ENCODE measurements around the gene TMEM144. TPM values are rescaled to one million over a fixed set of nuclear protein-coding genes. Genes with fewer than 3 reads are reported as not detected.

TMEM144 gene
- polyA plus RNA-seq (ENCODE audit: insufficient read length) = 3.3 TPM

- DNase-seq = peak; percentile 79
These were observed at the start of gene TMEM144 for GRCh38 chr4:158209825-158210807. TMEM144 (plus strand) TSS chr4:158210486; CDS start chr4:158212668, 2,182 bp downstream.

GRCh38 chr4:158161551-158162354 lies 48.5 kb upstream of the TMEM144 start:
- no peak for DNase-seq

GRCh38 chr4:158162631-158163030 lies 47.7 kb upstream of the TMEM144 start:
- no peak for DNase-seq

- no peak for DNase-seq
These were observed 46.1 kb upstream of the TMEM144 start for GRCh38 chr4:158163941-158164767.

DNA sequence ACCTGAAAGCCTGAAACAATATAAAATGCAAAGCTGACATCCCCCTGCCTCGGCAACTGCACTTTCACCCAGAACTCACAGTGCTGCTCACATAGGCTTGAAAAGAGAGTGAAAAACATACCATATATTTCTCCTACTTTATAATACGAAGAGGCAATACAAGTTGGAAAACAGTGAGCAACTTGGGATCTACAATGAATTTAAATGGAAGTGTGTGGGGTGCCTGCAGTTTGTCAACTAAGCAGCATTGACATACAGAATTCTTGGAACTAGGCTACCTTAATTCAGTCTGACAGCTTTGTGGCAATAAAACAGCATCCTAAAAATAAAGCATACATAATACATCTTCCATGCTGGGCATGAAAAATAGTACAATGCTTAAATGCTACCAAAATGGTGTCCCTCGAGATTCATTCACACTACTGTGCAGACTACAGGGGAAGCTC lies 45.5 kb upstream of the TMEM144 start:
- DNase-seq = no peak

DNA sequence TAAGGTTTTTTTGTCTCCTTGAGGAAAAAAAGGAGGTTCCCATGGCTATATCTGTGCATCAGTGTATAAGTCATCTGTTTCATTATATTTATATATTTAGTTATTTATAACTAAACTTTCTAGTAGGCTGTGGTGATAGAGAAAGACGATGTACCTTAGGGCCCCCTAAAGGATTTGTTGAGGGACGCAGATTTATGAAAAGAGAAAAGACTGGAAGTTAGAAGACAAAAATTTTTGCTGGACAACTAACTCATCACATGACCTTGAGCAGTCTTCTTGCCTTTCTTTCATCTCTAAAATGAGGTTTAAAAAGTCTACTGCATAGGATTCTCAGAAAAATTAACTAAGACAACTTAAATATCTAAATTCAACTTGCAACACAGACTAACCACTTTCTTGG lies 43.6 kb upstream of the TMEM144 start:
- no peak for DNase-seq

GRCh38 chr4:158168606-158169005 lies 41.7 kb upstream of the TMEM144 start:
- DNase-seq = no peak

GRCh38 chr4:158169506-158169905 lies 40.8 kb upstream of the TMEM144 start:
- no peak for DNase-seq

DNA sequence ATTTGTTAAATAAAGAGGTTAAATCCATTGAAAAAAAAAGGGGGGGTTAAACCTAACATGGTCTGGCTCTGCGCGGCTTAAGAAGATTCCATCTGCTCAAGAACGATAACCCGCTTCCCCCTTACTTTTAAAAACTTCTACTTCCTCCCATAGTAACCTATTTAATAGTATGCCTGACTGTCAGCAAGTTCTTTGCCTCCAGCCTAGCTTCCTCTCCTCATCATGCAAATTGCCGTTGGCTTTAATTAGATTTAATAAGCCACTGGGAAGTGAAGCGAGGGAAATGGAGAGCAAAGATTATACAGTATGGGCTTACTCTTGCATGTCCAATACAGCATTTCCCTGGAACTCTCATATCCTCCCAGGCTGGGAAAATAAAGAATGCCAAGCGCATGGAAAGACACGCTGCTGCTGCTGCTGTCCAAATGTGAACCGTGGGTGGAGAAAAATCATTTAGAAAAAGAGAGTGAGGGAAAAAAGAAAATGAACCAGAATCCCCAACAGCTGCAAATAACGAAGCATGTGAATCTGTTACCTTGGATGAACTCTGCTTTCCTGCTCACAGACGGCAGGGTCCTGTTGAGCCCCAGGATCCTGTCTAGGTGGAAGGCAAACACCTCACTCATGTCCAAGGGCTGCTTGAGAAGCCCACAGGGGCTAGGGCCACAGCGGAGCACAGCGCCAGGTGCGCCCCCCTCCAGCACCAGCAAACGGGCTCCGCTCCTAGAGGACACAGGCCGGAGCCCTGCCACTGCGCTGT lies 40.2 kb upstream of the TMEM144 start:
- peak; percentile 81 for DNase-seq

DNA sequence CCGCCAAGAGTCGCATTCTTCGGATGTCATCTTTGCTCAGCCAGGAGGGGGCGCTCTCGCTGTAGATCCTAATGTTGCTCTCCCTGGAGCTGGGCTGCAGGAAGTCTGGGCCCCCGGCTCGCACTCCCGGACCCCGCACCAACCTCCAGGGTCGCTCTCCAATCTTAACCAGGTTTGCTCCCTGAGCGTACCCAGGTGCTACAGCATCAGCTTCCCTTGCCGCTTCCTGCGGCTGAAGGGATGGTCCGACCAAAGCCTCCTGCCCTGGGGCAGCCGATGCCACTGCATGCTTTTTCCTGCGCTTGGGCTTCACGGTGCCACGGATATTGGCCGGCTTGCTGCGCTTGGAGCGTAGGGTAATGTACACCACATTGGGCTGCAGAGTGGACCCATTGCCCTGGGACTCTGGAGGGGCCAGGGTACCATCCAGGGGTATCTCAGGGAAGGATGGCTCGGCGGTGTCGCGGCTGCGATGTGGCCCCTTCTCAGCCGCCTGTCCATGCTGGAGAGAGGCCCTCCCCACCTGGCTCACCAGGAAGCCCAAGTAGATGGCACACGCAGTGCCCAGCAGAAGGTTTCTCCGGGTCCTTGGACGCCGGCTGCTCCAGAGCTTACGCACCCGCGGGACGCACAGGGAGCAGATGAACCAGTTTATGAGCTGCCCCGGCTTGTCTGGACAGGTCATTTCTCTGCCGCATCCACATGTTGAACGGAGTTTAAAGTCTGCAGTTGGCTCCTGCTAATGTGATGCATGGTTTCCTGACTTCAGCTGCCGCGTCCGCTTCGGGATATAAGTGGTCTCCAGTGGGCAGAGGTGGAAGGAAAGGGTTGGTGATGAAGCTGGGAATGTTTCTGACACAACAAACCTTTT lies 39.4 kb upstream of the TMEM144 start:
- no peak for DNase-seq

DNA sequence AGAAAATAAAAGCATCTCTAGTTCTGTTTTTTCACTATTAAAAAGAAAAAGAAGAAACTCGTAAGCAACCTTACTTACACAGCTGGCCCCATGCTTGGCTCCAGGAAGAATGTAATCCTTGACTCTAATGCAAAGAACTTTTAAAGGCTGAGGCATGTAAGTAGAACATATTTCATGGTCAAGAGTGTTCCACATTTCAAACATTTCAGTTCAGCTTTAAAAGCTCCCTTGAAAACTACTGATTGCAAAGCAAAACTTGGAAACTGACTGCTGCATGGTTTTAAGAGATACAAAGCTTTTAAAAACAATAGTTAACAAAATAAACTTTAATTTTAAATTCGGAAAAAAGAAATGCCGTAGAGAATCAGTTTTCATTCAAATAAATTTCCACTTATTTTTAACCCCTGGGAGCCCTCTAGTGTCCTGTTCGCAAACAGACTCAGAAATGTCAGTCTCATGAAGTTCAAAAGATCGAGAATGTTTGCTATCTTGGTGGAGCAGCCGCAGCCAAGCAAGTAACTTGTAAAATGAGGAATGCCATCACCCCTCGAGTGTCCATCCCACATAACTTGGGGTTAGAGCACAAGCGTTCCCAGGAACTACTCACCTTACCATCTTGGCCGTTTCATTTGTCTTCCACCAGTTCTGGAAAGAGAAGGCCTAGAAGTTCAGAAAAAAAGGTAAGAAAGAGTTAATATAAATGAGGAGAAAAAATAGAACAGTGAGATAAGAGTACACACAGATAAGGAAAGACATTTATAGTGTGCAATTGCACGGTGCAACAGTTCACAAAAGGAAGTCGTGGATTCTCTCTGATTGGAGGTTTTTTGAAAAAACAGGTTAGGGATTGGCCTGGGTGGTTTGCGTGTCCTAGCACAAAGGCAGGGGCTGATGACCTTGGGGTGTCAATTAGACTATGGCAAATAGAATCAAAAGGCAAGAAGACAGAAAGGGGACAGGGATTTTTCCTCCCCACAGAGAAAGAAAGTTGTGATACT lies 37.7 kb upstream of the TMEM144 start, which contains the start of gene GASK1B:
GASK1B (minus strand) TSS at position 765 of the 998 bp plus-strand sequence. CDS start 1,650 bp downstream, outside the sequence.
- DNase-seq = no peak

DNA sequence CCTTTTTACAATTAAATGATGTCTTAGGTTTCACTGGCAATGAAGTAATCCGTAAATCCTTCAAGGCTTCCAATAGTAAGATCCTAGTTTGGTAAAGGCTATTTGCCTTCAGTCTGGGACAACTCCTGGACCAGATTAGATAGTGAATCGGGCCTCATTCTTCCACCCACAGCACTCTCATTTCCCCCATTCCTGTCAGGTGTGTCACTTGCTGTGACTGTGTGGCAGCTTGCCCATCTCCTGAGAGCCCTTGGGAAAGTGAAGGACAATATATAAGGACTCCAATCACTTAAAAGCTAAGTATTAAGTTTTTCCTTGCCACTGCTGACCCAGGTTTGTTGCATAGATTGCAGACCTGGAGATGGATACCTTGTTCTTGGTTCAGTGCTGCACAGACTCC lies 34.2 kb upstream of the TMEM144 start:
- DNase-seq = no peak

DNA sequence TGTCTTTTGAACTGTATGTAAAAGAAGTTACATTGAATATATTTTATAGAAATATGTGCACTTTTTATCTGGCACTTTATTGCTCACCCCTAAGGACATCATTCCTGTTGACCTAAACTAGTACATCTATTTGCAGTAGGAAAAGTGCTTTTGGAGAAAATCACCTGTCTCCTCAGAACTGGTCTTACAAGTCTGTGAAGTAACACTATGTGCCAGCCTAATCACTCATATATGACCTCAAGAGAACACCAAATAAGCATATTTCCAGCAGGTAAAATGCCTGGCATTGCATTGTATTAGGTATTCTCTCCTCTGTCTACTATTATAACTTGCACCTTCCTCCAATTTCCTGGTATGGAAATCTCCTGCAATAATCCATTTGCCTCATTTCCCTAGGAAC lies 33.5 kb upstream of the TMEM144 start:
- no peak for DNase-seq

GRCh38 chr4:158179465-158179864 lies 30.8 kb upstream of the TMEM144 start:
- DNase-seq = no peak

- DNase-seq = no peak
These were observed 28.4 kb upstream of the TMEM144 start for GRCh38 chr4:158181906-158182305.

DNA sequence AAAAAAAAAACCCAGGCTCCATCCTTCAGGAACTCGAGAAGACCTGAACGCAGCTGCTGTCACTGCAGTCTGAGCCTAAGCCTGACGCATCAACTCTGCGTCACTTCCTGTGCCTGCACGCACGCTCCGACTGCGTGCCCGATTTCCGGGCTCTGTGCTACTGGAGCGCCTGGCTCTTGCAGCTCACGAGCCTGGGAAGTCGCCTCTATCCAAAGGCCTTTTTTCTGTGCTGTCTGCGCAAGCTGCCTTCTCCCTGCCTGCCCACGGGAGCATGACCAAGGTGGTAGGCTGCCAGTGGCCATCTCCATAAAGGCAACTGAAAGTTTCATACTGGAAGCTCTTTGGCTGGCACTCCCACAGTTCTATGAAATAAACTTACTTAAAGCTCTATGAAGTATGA lies 27.6 kb upstream of the TMEM144 start:
- no peak for DNase-seq

DNA sequence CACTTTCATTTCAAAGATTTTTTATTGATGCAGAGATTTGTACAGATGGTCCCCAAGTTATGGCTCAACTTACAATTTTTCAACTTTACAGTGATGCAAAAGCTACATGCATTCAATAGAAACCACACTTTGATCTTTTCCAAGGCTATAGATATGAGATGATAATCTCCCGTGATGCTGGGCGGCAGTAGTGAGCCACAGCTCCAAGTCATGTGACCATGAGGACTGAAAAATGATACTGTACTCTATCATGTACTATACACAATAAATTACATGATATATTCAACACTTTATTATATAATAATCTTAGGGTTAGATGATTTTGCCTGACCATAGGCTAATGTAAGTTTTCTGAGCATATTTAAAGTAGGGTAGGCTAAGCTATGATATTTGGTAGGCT lies 23.5 kb upstream of the TMEM144 start:
- no peak for DNase-seq

DNA sequence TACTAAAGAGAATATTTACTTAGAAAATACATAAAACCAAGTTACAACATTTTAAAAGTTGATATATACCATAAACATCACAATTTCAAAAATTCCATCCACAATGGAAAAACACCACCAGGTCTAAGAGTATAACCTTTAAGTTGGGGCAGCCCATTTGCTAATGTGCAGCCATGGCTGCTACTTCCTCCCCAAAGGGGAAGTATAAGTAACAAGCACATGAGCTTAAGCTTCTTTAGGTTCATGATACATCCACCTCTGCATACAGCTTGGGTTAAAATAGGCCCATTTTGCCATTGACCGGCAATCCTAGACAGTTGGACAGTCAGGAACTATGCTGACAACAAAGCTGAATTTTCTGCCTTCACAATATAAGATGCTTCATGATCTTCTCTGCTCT lies 20.9 kb upstream of the TMEM144 start:
- no peak for DNase-seq

- no peak for DNase-seq
These were observed 19.6 kb upstream of the TMEM144 start for GRCh38 chr4:158190718-158191117.
